HG03457 (cell line): ENCODE results near the gene EYS.
"Not testable (repeated sequence)": the region's sequence is repeated elsewhere in the genome, so short reads cannot be mapped to it uniquely, and the experiment has no call there.

ENCODE experiments used
- ATAC-seq: cut with Tn5 transposase; IDR thresholded peaks from one replicate; pipeline ENCODE4 v1.9.1; 2021; ENCODE audit warnings: moderate number of reproducible peaks; ENCODE audit not compliant: unreplicated experiment

Gene EYS

DNA sequence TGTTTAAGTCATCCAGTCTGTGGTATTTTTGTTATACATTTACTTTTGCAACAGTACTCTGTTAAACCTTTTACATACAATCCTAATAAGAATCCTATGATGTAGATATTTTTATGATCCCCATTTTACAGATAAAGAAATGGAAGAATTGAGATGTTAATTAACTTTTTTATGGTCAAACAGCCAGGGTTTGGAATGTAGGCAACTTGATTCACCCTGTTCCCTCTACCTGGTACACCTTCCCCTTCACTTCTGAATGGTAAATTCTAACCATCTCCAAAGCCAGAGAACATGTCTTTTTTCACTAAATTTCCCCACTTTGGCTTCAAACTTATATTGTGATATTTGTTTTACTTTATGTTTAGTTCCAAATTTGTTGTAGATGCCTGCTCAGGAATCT lies 1771.3 kb downstream of the EYS start:
- no peak for ATAC-seq

DNA sequence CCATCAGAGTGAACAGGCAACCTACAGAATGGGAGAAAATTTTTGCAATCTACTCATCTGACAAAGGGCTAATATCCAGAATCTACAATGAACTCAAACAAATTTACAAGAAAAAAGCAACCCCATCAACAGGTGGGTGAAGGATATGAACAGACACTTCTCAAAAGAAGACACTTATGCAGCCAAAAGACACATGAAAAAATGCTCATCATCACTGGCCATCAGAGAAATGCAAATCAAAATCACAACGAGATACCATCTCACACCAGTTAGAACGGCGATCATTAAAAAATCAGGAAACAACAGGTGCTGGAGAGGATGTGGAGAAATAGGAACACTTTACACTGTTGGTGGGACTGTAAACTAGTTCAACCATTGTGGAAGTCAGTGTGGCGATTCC lies 1773.1 kb downstream of the EYS start:
- ATAC-seq = not testable (repeated sequence)

DNA sequence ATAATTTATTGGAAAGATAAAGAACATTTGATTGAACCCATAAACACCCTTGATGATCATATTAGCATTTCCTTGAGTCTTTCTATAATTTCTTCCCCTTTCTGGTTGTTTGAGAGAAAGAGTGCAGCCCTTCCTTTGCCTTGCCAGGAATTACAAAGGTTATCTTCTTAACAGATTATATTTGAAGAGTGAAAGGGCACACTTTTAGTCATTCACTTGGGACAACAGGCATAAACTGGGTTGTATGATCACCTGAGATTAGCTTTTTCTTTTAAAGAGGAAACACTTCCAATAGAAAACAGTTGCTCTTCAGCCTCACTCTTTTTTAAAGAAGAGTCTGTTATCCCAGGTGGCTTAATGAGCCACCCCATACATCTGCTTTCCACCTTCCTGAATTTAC lies 1776.2 kb downstream of the EYS start:
- no peak for ATAC-seq

DNA sequence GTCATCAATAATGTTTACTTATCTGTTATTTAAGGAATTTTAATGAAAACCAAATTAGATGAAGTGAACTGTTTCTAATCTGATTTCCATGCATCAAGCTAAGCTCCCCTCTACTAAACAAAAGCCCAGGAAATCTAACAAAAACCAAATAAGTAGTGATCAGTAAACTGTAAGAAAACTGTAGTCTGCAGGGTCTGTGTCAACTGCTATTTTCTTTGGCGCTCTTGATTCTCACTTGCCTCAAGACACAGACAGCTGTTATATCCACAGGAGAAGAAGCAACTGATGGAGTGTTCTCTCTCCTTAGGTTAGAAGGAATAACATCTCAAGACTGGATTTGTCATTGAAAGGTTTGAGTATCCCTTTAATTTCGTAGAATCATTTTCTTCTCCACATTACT lies 1777.9 kb downstream of the EYS start:
- ATAC-seq = no peak

DNA sequence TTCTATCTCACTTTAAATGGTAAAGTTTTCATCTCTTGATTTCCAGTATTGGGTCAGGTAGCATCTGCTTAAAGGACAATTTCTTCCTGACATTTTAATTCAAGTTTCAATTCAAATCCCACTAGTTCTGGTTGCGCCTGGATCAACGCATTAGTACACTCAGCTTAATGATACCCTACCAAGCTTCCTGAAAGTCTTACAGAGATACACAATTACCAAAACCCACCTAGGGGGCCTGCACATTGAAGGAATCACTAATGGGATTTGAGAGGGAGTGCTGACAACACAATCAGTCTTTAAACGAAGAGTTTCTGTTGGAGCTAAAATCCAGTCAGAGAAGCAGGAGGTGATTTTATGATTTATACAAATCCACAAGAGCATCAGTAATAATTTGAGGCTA lies 1778.4 kb downstream of the EYS start:
- no peak for ATAC-seq

DNA sequence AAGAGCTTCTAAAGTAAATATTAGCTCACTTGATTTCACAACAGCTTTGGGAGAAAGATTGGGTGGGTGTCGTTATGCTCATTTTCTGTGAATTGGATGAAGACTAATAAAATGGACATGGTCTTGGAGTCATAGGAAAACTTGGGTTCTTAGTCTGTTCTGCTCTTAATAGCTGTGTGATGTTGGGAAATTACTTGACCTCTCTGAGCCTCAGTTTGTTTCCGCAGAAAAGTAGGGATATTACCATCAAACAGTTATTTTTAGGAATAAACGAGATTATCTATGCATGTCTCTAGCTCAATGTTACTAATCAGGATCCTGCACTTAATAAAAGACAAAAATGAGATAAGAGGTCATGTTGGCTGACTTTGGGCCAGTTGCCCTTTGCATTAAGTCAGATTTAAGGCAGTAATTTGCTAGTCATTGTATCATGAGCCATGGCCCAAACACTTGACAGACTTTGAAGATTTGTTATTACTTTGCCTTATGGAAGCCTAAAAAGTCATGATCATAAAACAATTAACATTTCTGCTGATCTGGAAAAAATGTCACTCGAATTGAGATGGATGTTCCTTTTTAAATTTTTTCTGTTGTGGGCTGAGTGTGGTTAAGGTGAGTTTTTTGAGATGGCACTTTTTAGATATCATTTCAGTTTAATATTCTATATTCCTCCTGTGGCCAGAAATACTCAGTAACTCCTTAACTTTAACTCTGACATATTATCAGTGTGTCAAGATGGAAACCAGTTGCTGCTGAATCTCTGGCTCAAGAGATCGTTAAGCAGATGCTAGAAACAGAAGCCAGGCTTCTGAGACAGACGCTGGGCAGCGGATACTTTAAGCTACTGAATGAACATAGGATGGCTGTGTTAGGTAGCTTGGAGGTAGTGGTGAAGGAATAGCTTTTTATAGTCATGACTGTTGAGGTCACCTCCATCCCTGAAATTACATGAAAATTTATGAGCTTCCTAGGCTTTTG lies 1779.8 kb downstream of the EYS start:
- no peak for ATAC-seq

DNA sequence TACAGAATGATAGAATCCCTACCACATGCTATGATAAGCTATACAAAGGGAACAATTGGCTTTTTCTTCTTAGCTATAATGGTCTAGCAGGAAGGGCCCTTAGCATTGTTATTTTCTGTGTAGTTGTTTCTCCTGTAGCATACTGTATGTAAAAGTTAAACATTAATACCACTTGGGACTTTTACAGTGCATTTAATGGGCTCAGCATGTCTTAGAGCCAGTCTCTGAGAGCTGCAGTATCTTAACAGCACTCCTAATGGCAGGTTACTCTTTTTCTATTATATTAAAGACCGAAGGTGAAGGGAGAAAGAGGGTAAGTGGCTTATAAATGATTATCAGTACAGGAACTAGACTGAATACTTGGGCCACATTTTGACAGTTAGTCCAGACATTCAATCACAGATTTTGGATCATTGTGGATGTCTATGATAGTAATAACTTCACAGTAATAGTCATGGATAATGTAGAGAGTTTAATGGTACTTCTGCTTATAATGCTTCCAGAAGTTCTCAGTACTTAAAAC lies 1780.7 kb downstream of the EYS start:
- no peak for ATAC-seq

DNA sequence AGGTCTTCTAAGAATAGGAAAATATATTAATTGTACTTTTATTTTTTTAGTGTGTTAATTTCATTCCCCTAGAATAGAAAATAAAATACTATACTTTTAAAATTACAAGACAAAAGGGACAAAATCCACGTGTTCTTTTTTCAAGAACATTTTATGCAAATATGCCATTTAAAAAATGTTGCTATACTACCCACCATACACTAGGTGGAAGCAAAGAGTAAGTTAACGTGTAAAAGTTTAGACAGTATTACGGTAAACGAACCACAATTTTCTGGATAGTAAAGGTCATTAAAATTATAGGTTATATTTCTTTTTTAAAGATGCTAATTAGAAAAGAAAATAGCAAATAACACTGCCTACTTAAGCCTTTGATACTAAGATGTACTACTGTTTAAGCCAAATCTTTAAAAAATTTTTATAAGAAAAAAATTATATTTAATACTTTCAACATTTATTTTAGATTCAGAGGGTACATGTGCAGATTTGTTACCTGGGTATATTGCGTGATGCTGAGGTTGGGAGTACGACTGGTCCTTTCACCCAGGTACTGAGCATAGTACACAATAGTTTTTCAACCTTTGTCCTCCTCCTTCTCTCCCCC lies 1783.8 kb downstream of the EYS start:
- peak; percentile 75 for ATAC-seq

DNA sequence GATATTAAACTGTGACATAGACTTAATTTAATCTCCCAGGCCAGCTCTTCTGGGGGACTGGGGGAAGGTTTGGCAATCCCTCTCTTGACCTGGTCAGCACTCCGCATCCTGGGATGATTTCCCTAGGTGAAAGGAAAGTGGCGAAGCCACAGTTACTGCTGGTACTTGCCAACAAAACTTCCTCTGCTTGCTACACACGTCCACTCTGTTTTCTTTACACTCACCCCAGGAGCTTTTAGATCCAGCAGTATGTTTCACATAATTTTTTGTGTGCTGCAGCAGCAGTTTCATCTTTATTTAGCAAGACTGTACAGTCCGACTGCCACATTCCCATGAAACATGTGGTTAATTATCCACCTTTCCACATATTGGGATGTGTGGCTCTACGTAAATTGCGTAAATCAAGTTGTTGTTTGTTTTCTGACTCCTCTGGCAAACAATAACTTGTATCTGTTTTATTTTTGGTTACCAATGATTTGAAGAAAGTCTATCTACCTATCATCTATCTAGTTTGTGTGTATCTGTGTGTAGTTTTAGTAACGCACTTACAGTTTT lies 1787.4 kb downstream of the EYS start:
- no peak for ATAC-seq

DNA sequence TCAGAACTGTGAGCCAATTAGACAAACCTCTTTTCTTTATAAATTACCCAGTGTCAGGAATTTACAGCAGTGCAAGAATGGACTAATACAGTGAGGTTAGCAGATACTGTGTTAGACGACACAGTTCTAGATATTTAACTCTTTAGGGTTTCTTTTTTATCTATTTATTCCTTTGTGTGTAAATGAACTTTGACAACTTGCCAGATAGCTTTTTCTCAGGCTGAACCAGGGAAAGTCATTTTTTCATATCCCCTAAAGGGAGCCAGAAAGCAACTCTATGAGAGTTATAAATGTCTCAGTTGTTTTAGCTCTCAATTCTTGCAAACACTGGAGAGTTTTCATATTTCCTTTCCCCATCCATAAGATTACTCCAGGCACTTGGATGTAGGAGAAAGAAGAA lies 1794.1 kb downstream of the EYS start:
- ATAC-seq = no peak

DNA sequence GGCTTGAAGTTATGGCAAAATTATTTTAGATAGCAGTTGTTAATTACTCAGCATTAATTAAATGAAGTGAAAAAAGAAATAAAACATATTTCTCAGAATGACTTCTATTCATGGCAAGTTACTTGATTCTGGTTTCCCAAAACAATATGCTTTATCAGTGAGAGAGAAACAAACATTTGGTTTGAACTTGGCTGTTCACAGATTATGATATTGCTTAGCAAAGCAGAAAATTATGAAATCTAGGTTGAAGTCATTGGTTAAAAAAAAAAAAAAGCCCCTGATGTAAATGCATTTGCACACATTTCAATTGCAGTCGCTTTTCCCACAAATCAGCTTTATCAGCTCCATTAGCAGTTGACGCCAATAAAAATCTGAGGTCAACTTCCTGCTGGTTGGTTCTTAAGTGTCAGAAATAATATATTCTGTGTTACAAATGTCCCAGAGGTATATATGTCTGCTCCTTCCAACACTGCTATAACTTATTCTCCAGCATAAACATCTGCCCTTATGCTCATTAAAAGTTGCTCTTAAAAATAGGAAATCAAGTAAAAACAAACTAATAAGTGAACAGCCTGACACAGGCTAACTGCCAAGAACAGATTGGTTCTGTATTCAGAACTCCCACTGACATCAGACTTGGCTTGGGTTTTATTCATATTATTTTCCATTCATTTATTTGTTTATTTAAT lies 1796.0 kb downstream of the EYS start:
- no peak for ATAC-seq

DNA sequence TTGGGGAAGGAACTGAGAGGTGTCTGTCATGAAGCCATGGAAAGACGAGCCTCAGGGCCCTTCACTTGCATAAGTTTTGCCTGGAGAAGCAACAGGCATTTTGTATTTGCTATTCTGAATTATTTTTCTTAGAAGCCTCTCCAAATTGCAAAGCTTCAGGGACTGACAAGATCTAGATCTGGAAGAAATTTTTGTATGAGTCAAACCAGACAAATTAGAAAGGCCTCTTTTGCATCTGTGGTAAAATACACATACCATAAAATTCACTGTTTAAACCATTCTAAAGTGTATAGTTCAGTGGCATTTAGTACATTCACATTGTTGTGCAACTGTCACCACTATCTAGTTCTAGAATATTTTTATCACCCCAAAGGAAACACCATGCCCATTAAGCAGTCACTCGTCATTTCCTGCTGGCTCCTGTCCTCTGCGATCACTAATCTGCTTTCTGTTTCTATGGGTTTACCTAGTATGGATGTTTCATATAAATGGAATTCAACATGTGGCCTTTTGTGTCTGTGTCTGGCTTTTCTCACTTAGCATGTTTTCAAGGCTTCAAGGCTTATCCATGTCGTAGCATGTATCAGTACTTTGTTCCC lies 1802.3 kb downstream of the EYS start:
- ATAC-seq = no peak

DNA sequence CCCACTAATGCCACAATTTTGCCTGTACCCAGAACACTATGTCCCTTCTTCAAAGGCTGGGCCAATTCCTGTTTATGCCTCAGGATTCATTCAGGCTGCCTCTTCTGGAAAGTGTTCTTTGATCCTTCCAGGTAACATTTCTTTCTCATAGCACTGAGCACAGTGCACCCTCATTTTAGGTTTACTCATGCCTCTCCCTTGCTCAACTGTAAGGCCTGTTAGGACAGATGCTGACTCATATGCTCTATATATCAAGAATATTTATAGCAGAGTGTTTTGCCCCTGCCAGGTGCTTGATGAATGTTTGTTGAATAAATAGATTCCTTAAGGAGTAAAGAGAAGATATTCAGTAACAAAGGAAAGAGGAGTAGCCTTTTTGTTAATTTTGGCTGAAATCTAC lies 1807.5 kb downstream of the EYS start:
- ATAC-seq = no peak

DNA sequence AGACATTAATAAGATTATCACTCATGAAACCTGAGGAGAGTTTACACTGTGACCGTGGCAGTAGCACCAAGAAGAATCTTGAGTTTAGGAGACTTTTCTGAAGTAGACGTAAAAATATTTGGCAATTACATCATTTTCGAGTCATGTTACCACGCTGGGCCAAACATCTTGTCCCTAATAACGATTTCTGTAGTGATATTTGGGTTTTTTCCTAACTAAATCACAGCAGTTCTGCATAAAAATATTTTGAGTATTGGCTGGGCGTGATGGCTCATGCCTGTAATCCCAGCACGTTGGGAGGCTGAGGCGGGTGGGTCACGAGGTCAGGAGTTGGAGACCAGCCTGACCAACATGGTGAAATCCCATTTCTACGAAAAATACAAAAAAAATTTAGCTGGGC lies 1809.1 kb downstream of the EYS start:
- no peak for ATAC-seq

DNA sequence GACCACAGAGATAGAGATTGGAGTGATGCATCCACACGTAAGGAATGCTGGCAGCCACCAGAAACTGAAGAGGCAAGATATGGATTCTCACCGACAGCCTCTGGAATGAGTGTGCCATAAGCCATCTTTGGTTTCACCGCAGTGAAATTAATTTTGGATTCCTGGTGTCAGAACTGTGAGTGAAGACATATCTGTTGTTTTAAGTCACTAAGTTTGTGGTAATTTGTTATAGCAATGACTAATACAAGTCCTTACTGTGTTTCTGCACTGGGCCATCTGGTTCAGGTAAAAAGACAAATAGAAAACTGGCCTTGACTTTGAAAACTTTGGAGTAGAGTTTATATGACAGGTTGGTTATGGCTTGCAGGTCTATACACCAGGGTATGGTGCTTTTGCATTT lies 1809.6 kb downstream of the EYS start:
- ATAC-seq = no peak

DNA sequence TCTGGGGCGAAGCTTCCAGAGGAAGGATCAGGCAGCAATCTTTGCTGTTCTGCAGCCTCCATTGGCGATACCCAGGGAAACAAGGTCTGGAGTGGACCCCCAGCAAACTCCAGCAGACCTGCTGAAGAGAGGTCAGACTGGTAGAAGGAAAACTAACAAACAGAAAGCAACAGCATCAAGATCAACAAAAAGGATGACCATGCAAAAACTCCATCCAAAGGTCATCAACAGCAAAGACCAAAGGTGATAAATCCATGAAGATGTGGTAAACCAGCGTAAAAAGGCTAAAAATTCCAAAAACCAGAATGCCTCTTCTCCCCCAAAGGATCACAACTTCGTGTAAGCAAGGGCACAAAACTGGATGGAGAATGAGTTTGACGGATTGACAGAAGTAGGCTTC lies 1818.6 kb downstream of the EYS start:
- no peak for ATAC-seq

DNA sequence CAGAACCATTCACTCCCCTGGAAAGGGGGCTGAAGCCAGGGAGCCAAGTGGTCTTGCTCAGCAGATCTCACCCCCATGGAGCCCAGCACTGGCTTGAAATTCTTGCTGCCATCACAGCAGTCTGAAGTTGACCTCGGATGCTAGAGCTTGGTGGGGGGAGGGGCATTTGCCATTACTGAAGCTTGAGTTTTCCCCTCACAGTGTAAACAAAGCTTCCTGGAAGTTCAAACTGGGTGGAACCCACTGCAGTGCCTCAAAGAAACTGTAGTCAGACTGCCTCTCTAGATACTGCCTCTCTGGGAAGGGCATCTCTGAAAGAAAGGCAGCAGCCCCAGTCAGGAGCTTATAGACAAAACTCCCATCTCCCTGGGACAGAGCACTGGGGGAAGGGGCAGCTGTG lies 1819.2 kb downstream of the EYS start:
- not testable (repeated sequence) for ATAC-seq

DNA sequence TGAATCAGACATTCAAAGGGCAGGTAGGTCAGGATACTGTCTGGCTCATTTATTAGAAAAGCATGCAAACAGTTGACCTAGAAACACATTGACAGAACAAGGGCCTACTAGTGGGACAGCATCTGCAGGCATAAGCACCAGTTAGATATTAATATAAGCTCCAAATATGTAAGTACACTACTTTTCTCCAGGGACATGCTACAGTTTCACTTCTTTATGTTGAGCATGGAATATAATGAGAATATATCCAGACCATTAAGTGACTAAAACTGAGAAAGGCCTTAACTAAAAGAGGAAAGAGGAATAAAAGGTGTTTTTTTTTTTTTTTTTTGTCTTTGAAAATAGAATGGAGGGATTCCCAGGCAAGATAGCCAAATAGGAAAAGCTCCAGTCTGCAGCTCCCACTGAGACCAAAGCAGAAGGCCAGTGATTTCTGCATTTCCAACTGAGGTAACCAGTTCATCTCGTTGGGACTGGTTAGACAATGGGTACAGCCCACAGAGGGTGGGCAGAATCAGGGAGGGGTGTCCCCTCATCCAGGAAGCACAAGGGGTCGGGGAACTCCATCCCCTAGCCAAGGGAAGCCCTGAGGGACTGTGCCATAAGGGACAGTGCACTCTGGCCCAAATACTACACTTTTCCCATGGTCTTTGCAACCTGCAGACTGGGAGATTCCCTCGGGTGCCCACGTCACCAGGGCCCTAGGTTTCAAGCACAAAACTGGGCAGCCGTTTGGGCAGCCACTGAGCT lies 1819.8 kb downstream of the EYS start:
- ATAC-seq = no peak

DNA sequence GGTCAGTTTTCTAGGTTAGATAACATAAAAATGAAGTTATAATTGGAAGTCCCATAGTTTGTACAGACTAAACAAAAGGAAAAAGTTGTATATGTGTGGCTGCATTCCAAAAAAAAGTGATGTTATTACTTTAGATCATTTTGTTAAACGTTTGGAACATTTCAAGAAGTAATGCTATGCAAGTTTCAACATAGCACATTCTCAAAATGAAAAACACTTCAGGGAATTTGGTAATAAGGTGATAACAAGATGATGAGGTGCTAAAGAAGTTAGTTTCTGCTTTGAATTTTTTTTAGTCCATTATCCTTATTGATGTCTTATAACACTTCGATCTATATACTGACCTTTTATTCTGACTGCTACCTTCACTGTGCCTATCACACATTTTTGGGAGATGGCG lies 1820.7 kb downstream of the EYS start:
- no peak for ATAC-seq

DNA sequence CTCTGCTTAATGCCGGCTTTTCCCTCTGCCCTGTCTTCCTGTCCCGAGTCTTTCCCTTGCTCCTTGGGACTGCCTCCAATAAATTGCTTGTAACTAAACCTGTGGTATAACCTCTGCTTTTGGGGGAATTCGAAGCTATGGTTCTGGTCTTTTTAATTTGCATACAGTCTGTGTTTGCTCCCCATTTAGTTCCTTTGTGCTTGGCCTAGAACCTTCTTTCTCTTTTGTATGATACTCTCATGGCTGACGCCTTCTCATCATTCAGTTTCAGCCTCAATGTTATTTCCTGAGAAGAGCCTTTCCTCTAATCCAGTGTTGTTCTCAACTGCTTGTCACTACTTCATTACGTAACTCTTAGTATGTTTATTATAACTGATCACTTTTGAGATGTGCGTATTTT lies 1823.4 kb downstream of the EYS start:
- ATAC-seq = peak; percentile 48
